Cardiac fibroblast (primary cell): ENCODE measurements around the gene DAND5.

Experiments
- DNase-seq, 2 donors: peaks; one replicate each; pipeline versions ENCODE4 v3.0.0 to v3.0.0-alpha.2; 2010; ENCODE audit warnings: low read depth in 2 of 2
- H3K4me3 ChIP-seq, 2 donors: replicated peaks in 1 of 2; 1 replicate in 1 of 2; 2 replicates in 1 of 2; pipeline ENCODE4 v1.5.1; 2011; ENCODE audit warnings: low read depth in 2 of 2, low read length in 2 of 2, mild to moderate bottlenecking in 2 of 2, moderate library complexity in 1 of 2
- TF ChIP-seq, protein P1 (sequence below): IDR thresholded peaks from one replicate; pipeline ENCODE4 v1.5.1; 2011; ENCODE audit warnings: low read depth, mild to moderate bottlenecking, low read length, inconsistent platforms

DAND5 gene, protein sequence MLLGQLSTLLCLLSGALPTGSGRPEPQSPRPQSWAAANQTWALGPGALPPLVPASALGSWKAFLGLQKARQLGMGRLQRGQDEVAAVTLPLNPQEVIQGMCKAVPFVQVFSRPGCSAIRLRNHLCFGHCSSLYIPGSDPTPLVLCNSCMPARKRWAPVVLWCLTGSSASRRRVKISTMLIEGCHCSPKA

DNA sequence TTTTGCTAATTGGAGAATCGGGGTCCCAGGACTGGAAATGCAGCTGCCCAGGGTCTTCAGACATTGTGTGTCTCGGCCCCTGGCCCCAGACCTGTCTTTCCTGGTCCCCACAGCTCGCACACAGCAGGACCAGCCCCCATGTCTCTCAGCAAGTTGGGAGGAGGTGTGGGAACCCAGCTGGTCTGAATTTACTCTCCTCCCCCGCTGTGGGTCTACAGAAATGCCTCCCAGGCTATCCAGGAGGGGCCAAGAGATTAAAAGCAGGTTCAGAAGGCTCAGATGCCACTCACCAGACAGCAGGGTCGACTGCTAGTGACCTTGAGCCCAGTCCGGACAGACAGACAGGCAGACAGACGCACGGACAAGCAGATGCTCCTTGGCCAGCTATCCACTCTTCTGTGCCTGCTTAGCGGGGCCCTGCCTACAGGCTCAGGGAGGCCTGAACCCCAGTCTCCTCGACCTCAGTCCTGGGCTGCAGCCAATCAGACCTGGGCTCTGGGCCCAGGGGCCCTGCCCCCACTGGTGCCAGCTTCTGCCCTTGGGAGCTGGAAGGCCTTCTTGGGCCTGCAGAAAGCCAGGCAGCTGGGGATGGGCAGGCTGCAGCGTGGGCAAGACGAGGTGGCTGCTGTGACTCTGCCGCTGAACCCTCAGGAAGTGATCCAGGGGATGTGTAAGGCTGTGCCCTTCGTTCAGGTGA is at the start of gene DAND5:
TSS of gene DAND5 (plus strand) at position 285 of the 697 bp plus-strand sequence. CDS start at position 370, 85 bp downstream.
- no peak for DNase-seq
- TF ChIP-seq, protein P1, sequence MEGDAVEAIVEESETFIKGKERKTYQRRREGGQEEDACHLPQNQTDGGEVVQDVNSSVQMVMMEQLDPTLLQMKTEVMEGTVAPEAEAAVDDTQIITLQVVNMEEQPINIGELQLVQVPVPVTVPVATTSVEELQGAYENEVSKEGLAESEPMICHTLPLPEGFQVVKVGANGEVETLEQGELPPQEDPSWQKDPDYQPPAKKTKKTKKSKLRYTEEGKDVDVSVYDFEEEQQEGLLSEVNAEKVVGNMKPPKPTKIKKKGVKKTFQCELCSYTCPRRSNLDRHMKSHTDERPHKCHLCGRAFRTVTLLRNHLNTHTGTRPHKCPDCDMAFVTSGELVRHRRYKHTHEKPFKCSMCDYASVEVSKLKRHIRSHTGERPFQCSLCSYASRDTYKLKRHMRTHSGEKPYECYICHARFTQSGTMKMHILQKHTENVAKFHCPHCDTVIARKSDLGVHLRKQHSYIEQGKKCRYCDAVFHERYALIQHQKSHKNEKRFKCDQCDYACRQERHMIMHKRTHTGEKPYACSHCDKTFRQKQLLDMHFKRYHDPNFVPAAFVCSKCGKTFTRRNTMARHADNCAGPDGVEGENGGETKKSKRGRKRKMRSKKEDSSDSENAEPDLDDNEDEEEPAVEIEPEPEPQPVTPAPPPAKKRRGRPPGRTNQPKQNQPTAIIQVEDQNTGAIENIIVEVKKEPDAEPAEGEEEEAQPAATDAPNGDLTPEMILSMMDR, result no peak
- no peak within 1 kb of the TSS for H3K4me3 ChIP-seq

DNA sequence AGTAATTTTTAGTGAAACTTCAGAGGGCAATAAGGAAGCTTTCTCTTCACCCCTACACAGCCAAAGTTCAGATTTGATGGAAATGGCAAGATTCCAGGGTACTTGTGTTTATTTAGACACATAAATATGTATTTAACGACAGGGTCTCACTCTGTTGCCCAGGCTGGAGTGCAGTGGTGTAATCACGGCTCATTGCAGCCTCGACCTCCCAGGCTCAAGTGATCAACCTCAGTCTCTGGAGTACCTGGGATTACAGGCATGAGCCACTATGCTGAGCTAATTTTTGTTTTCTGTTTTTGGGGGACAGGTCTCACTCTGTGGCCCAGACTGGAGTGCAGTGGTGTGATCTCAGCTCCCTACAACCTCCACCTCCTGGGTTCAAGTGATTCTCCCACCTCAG is 48.3 kb upstream of the DAND5 start:
- no peak for DNase-seq
- H3K4me3 ChIP-seq, result no peak overlapping the region
- TF ChIP-seq, protein P1, result no peak

DNA sequence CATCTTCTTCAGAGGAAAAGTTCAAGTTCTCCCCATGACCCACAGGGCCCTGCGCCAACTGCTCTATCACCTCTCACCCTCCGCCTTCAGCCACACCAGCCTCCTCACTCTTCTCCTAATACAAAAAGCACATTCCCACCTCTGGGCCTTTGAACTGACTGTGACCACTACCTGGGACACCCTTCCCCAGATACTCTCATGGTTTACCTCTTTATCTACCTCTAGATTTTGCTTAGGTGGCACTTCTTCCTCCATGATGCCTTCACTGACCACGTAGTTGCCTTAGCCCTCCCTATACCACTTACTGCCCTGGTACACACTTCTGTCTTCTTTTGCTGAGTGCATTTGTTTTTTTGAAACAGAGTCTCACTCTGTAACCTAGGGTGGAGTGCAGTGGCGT is 46.4 kb upstream of the DAND5 start:
- TF ChIP-seq, protein P1, result no peak
- DNase-seq, result no peak
- no peak overlapping the region for H3K4me3 ChIP-seq

DNA sequence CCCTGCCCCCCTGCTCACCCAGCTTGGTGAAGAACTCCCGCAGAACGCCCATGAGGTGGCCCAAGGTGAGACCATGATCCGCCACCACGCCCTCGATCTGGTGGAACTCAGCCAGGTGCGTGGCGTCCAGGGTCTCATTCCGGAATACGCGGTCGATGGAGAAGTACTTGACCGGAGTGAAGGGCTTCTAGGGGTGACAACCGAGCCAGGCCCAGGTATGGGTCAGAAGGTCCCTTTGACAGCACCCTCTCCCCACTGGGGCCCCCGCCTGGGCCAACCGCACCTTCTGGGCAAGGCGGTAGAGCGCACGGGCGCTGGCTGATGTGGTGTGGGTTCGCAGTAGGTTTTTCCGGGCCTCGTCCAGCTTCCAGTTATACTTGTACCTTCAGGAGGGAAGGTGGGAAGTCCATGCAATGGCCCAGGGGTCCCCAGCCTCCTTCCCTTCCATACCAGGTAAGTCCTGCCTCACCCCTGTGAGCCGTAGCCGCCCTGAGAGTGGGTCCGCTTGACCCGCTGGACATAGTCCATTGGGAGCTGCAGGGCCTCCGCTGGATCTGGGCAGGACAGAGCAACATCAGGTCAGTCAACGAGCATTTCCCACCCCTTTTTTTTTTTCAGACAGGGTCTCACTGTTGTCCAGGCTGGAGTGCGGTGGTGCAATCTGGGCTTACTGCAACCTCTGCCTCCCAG is 44.6 kb upstream of the DAND5 start:
- no peak overlapping the region for H3K4me3 ChIP-seq
- TF ChIP-seq, protein P1, result no peak
- no peak for DNase-seq

DNA sequence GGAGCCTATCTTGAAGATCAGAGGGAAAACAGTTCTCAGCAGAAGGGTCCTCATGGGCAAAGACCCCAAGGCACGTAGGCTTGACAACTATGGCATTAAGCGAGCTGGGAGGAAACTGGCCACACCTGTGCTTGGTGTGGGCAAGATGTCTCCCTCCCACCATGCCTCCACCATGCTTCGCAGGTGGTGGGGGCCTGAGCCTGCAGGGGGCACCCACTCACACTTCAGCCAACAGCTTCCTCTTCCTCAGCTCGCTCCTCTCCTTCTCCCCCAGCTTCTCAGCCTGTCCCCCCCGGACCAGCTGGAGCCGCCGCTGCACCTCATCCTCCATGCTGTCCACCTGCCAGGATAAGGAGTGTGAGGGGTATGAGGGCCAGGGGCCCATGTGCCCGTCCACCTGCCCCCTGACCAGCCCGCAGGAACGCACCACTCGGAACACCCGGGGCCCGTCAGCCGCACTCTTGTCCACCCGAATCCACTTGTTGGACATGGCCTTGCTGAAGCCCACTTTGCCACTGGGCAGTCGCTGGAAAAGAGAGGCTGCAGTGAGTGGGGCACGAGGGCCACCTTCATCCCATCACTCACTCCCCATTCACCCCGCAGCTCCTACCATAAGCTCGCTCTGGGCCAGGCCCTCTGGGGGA is 39.3 kb upstream of the DAND5 start:
- no peak overlapping the region for H3K4me3 ChIP-seq
- TF ChIP-seq, protein P1, result no peak
- DNase-seq, result no peak

DNA sequence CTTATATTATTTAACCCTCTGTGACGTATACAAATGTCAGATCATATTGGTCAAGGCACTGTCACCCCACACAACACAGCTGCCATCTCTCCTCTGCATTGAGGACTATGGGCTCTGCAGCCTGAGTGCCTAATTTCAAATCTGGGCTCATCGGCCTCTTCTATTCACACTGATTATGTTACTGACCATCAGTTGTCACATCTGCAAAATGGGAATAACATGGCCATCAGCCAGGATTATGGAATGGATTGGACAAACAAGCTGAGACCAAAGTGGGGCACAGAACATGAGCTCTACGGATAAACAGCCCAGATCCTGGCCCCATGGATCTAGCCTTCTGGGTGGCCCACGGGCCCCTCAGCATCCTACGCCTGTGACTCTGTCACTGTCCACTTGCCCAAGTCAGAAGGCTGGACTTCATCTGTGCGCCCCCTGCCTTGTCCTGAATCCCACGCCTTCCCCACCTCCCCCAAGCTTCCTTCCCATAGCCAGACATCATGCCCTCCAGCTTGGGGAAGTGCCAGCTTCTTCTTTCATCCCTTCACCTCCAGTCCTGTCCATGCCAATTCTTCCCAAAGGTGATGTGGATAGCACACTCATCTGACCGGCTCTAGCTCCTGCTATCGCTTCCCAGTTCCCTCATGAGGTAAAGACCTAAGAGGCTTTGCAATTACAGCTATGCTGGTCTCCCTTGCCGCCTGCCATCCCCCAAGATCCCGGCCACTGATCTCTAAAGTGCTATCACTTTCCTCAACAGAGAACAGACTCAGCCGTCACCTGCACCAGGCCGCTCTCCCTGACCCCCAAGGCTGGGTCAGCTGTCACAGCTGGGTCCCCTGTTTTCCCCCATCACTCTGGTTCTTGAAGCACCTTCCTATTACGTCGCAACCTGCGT is 36.7 kb upstream of the DAND5 start:
- TF ChIP-seq, protein P1, result no peak
- no peak for DNase-seq
- peak overlapping the region; percentile 98 to 99 for H3K4me3 ChIP-seq
